NCI-H460 (cell line): ENCODE results near the gene RAF1. TPM values are rescaled to one million over a fixed set of nuclear protein-coding genes. Genes with fewer than 3 reads are reported as not detected.
"Not testable (repeated sequence)": the region's sequence is repeated elsewhere in the genome, so short reads cannot be mapped to it uniquely, and the experiment has no call there.

ENCODE experiments used
- DNase-seq: peaks from one replicate; pipeline ENCODE4 v3.0.0-alpha.2; 2016; ENCODE audit warnings: low read depth; ENCODE audit errors: extremely low read depth
- total RNA-seq: library from RNA; depleted of rRNA; stranded (reverse); fragments of >200 nt; shearing (Covaris generic); gene quantifications from 2 replicates; pipeline ENCODE4 v1.2.3, GENCODE V29; 2014

Gene RAF1
- total RNA-seq, 1 experiment from 2014 or later, result 47.8 TPM

DNA sequence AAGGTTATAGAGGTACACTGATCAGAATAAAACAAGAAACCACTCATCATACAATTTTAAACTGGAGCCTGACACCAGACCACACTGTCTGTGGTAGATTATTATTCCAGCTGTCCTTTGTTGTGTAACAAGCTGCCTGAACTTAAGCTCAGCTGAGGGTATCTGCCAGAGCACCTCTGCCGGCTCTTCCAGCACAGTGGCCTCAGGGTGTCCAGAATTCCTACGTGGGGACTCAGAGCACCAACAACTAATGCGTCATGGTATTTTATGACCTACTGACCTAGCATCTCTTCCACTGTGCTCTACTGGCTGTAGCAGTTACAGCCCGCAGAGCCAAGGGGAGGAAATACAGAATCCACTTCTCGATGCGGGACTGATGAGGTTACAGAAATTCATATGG is 15.6 kb upstream of the RAF1 start:
- DNase-seq, result no peak

DNA sequence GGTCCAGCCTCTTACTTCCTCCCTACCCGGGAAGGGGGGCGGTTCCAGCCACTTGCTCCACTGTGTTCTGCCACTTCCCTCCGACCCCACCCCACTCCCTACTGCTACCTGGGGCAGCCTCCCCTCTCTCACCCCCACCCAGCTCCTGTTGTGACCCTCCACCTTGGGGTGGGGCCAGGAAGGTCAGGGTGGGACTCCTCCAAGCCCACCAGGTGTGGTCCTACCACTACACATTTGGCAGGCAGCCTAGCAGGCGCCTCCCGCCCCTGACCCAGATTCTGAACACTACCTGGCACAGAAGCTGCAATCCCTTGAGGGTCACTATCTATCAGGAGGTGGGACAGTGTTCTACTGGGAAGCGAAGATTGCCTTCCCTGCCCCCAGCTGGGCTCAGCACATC is 13.7 kb upstream of the RAF1 start:
- DNase-seq, result no peak

DNA sequence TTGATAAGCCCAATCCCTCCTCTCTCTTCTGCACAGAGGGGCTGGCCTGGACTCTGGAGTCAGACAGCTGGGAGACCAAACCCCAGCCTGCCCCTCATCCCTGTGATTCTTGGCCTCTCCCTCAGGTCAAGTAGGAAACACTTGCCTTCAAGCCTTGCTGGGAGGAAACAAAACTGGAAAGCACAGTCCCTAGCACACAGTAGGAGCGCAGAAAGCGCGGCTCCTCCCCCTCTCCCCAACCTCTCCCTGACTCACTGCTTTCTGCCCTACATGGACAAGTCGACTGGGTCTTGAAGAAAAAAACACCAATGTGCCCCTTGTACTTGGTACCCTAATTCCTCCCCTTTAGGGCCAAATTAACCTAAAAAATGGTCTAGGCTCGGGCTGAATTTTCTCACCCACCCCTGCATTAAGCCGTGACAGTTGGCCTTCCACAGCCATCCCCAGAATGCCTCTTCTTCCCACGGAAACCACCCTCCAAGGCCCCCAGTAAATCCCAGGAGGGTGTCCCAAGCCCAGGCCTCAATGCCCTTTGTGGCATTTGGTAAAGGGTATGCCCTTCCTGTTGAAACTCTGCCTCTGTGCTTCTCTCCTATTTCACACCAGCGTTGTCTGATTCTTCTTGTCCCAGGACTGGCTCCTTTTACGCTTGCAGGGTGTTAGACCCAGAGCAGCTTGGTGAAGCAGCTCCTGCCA is 11.3 kb upstream of the RAF1 start:
- no peak for DNase-seq

DNA sequence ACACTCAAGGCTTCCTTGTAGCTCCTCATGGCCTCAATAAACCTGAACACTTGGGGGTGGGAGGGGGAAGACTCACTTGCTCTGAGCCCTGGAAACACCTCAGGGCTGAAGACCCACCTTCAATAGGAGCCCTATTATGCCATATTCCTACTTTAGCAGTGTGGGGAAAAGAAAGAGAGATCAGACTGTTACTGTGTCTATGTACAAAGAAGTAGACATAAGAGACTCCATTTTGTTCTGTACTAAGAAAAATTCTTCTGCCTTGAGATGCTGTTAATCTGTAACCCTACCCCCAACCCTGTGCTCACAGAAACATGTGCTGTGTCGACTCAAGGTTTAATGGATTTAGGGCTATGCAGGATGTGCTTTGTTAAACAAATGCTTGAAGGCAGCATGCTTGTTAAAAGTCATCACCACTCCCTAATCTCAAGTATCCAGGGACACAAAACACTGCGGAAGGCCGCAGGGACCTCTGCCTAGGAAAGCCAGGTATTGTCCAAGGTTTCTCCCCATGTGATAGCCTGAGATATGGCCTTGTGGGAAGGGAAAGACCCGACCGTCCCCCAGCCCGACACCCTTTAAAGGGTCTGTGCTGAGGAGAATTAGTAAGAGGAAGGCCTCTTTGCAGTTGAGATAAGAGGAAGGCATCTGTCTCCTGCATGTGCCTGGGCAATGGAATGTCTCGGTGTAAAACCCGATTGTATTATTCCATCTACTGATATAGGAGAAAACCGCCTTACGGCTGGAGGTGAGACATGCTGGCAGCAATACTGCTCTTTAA is 10.2 kb upstream of the RAF1 start:
- not testable (repeated sequence) for DNase-seq

DNA sequence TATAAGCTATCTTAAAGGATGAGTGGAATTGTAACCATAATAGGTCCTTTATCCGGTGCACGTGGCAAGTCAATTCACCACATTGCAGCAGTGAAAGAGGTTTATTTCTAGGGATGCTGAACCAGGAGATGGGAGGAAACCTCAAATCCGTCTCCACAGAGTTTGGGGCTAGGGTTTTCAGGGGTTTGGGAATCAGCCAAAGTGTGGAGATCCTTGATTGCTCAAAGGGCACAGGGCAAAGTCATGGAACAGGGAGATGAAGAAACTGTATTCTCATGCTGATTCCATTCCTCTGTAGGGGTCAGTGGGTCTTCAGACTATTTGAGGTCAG is 7.2 kb upstream of the RAF1 start:
- no peak for DNase-seq

DNA sequence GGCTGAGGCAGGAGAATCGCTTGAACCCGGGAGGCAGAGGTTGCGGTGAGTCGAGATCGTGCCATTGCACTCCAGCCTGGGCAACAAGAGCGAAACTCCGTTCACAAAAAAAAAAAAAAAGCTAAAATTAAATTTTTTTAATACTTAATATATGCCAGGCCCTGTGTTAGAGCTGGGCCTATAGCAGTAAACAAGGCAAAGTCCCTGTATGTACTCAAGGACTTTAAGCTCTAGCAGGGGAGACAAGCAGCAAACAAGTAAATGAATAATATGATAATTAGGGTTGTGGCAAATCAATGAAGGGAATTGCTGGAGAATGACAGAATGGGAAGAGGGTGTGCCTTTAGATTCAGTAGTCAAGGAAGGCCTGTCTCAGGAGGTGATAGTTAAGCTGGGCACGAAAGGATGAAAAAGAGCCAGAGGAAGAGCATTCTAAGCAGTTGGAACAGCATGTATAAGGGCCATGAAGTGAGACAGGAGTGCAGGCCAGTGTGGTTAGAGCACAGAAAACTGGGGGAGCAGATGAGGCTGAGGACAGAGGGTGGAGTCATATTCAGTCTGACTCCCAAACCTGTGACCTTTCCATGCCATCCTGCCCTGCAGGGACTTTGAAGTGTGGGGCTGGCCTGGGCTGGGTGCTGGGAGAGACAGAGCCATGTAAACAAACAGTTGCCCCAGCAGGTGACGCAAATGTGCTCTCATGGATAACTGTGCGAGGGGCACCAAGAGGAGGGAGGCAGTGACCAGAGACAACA is 6.6 kb upstream of the RAF1 start:
- no peak for DNase-seq

DNA sequence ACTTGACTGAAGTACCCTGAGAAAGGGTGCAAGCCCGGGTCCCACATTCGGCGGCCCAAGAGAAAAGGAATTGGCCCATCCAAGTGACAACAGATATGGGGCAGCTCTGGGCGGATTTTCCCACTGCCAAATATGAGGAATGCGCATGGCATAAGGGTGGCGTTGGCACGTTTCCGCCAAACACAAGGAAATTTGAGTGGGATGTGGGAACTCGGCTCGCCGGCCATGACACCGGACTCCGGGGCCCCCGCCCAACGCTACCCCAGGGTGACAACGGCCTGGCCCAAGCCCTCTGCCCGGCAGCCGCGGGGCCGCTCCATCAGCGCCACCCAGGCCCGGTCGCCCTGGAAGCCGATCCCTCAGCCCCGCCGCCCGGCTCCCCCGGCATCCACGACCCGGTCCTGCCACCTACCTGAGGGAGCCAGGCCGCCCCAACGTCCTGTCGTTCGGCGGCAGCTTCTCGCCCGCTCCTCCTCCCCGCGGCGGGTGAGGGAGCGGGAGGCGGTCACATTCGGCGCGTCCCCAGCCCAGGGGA is 449 bp downstream of the RAF1 start:
- DNase-seq, result no peak

DNA sequence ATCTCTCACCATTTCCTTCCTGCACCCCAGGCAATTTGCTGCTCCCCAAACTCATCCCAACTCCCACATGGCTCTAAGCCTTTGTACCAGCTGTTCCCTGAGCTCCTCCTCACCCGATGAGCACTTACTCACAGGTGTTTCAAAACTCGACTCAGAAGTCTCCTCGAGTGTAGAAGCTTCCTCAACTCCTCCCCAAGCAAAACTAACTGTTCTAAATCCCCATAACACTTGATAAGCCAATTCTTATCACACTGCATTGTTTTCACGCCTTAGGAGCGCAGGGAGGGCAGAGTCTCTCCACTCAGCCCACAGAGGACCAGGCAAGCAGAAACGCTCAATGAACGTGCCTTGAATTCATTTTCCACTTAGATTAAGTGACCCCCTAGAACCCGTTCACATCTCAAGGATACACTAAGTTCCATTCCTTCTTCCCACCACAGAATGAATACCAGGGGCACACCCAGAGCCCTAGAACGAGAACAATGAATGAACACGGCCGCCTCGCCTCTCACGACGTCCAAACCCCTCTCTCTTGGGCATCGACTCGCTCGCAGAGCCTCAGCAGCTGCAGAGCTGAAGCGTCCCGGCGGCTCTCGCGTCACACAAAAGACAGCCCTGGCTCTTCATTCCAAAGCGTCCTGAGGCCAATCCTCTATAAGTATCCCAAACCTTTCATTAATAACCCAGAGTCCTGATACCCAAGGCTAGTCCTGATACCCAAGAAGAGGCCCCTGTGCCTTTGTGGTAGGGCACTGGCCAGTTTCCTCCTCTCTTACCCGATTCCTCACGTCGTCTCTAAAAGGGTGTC is 1.1 kb downstream of the RAF1 start:
- no peak for DNase-seq

DNA sequence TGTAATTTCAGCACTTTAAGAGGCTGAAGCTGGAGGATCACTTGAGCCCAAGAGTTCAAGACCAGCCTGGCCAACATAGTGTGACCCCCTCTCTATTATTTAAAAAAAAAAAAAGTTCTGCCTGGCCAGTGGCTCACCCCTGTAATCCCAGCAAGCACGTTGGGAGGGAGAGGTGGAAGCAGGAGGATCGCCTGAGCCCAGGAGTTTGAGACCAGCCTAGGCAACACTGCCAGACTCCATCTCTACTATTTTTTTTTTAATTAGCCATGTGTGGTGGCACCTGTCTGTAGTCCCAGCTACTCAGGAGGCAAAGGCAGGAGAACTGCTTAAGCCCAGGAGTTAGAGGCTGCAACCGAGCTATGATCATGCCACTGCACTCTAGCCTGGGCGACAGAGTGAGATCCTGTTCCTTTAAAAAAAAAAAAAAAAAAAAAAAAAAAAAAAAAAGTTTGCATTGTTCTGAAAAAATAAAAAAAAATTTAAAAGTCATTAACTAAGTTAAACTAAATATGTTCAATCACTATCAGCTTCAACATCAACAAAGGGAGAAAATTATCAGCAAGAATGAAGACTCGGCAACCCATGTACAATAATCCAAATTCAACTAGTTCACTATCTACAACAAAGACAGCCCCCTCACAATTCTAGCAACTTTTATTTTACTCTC is 1.9 kb downstream of the RAF1 start:
- no peak for DNase-seq

DNA sequence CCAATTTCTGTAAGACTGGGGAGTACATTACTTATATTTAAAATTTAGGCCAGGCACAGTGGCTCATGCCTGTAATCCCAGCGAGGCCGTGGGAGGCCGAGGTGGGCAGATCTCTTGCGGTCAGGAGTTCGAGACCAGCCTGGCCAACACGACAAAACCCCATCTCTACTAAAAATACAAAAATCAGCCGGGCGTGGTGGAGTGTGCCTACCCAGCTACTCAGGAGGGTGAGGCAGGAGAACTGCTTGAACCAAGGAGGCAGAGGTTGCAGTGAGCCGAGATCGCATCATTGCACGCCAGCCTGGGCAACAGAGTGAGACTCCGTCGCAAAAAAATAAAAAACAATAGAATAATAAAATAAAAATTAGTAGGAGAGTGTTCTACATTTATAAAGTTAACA is 2.5 kb downstream of the RAF1 start:
- DNase-seq, result not testable (repeated sequence)

DNA sequence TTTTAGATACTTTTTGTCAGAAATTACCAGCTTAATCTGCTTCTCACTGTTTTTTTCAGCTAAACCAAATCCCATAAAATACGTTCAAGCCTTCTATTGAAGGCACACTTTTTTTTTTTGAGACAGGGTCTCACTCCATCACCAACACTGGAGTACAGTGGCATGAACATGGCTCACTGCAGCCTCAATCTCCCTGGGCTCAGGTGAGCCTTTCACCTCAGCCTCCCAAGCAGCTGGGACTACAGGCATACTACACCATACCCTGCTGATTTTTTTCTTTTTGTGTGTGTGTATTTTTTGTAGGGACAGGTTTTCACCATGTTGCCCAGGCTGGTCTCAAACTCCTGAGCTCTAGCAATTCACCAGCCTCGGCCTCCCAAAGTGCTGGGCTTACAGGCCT is 3.7 kb downstream of the RAF1 start:
- no peak for DNase-seq

DNA sequence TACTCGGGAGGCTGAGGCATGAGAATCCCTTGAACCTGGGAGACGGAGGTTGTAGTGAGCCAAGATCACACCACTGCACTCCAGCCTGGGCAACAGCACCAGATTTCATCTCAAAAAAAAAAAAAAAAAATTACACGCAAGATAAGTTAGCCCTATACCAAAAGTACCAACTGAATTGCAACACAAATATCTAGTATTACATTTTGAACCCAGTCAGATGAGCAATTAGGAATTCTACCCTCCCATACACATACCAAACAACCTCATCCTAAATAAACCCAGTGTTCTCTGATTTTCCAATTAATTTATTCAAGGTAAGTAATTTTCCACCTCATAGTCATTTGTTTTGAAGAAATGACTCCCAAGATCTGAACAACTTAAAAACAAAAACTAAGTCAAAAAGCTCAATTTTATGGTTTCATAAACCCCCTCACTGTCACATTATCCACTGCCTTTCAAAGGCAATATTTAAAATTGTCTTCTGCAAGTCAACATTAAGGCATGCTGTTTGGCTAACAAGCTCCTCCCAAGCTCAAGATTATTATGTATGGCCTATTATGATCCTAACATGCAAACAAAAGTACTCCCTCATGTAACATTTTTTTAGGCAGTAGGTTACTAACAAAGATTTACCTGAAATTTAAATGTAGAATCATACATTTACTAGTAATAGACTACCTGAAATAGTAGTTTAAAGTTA is 4.5 kb downstream of the RAF1 start:
- no peak for DNase-seq

DNA sequence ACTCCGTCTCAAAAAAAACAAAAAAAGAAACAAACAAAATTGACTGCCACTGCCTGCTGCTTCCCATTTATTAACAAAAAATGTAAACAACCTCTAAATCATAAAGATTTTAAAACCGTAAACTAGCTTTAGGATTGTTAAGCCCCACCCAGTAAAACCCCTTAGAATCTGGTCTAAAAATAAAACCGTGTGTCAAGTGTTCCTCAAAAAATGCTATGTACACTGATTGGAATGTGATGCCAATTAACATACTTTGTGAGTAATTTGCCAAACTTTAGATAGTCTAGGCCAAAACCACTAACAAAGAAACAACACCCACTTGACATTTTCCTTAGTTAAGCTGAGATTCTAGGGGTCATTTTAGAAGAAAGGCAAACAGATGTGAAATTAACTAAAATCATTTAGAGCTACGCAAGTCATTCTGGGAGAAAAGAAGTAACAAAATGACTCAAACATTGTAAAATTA is 5.3 kb downstream of the RAF1 start:
- no peak for DNase-seq

DNA sequence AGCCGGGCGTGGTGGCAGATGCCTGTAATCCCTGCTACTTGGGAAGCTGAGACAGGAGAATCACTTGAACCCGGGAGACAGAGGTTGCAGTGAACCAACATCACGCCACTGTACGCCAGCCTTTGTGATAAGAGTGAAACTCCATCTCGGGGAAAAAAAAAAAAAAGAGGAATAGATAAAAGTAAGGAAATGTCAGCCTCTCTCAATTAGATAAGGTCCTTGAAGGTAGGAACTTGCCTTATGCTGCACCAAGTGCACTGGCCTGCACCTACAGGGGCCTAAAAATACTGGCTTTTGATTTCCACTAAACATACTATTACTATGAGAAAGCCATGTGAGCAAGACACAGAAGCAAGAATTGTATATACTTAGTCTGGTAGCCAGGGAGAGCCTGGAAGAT is 7.1 kb downstream of the RAF1 start:
- DNase-seq, result no peak

DNA sequence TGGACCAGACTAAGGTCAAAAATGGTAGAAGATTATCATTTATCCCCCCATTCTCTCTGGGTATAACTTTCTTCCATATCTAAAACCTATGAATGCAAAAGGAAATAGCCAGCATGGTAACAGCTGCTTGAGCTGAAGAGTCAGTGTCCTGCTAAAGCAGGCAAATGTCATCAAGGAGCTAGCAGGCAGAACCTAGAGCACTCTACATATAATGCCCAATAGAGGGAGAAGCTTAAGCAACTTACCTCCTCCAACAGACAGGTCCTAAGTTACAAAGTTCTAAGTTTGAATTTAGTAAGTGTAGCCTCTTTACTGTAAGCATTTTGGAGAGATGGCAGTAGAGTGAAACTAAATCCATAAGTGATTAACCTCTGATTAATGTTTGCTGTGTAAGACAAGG is 7.7 kb downstream of the RAF1 start:
- no peak for DNase-seq

DNA sequence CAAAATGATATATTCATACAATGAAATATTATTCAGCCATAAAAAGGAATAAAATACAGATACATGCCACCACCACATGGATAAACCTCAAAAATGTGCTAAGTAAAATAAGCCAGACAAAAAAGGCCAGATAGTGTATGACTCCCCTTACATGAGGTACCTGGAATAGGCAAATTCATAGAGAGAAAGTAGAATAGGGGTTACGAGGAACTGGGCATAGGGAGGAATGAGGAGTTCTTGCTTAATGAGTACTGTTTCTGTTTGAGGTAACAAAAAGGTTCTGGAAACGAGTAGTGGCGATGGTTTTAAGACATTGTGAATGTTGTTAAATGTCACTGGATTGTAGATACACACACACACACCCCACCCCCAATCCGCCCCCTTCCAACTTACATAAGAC is 8.2 kb downstream of the RAF1 start:
- no peak for DNase-seq

DNA sequence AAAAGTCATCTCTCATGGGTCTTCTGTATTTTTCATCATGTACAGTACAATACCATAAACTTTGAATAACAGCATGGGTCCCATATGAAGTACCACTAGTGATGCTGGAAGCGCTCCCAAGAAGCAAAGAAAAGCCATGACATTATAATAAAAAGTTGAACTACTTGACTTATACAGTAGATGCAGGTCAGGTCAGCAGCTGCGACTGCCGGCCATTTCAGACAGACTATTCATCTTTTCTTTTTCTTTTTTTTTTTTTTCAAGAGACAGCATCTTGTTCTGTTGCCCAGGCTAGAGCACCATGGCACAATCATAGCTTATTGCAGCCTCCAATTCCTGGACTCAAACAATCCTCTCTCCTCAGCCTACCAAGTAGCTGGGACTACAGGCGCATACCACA is 10.2 kb downstream of the RAF1 start:
- DNase-seq, result no peak

DNA sequence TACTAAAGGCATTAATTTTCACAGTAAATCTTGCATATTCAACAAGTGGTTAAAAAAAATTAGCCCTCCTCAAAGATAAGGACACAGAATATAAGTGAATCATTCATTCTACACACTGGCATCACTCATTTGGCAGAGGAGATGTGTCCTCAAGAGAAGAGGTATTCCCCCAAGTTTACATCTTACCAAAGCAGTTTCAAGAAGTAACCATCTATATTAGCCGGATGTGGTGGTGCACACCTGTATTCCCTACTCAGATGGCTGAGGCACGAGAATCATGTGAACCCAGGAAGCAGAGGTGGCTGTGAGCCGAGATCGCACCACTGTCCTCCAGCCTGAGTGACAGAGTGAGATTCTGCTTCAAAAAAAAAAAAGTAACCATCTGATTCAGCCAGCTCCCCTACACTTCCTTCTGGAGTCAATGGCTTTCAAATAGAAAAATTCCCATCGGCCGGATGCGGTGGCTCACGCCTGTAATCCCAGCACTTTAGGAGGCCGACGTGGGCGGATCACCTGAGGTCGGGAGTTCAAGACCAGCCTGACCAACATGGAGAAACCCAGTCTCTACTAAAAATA is 15.4 kb downstream of the RAF1 start:
- DNase-seq, result no peak

DNA sequence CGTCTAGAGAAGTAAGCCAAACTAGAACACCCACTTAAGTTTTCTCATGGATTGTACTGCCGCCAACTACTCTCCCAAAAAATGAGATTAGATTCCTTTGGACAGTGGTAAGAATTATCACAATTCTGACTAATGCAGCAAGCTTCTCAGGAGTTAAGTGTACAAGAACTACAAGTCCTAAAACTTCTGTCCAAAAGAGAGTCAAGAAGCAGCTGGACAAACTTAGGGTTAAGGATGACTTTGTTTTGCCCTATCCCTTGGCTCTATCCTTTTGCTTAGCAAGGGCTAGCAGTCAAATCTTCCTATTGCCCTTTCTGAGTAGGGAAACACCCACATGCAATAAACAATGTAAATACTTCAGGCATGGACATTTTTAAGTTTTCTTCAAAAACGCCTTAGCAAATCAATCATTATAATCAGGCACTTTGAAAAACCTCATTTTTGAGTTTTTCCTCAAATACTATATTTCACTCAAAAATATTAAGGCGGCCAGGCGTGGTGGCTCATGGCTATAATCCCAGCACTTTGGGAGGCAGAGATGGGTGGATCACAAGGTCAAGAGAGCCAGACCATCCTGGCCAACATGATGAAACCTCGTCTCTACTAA is 19.5 kb downstream of the RAF1 start:
- DNase-seq, result no peak
